Gastrocnemius medialis (tissue), 4 donors: ENCODE results near the gene SETX. TPM values are rescaled to one million over a fixed set of nuclear protein-coding genes. Genes with fewer than 3 reads are reported as not detected.

Source experiments
- ATAC-seq, 2 donors: fragments of 150-250 bp; one replicate each; pipeline ENCODE4 v1.9.1; 2016
- DNase-seq, 2 donors: peaks; one replicate each; pipeline ENCODE4 v3.0.0-alpha.2; 2019
- H3K27ac ChIP-seq, 4 donors: fragments of 200-600 bp; sonication (generic); 1 replicate in 1 of 4; 2 replicates in 3 of 4; pipeline ENCODE4 v1.5.1; 2016 to 2018; ENCODE audit warnings: mild to moderate bottlenecking in 2 of 4, moderate library complexity in 1 of 4
- H3K27me3 ChIP-seq, 3 donors: fragments of 200-600 bp; sonication (generic) in 2 of 3; 1 replicate in 1 of 3; 2 replicates in 2 of 3; pipeline versions ENCODE4 v1.5.1 to v1.6.0; 2016 to 2019; ENCODE audit warnings: mild to moderate bottlenecking in 1 of 3, moderate library complexity in 1 of 3
- H3K36me3 ChIP-seq, 2 donors: fragments of 200-600 bp; sonication (generic) in 1 of 2; one replicate each; pipeline ENCODE4 v1.5.1; 2017 to 2018
- H3K4me1 ChIP-seq, 2 donors: fragments of 200-600 bp; sonication (generic) in 1 of 2; one replicate each; pipeline ENCODE4 v1.5.1; 2016 to 2017; ENCODE audit warnings: mild to moderate bottlenecking in 2 of 2
- H3K4me3 ChIP-seq, 4 donors: fragments of 200-600 bp; sonication (generic) in 3 of 4; 1 replicate in 1 of 4; 2 replicates in 3 of 4; pipeline ENCODE4 v1.5.1; 2016 to 2019; ENCODE audit warnings: mild to moderate bottlenecking in 2 of 4
- H3K9me3 ChIP-seq, 3 donors: fragments of 200-600 bp; sonication (generic) in 2 of 3; 1 replicate in 1 of 3; 2 replicates in 2 of 3; pipeline ENCODE4 v1.5.1; 2016 to 2019
- POLR2A ChIP-seq, 2 donors: fragments of 450-650 bp; IDR thresholded peaks; one replicate each; pipeline ENCODE4 v1.6.1; 2017; ENCODE audit warnings: antibody characterized with exemption in 2 of 2, mild to moderate bottlenecking in 2 of 2, moderate library complexity in 2 of 2
- in situ Hi-C, 4 donors: fragments of 200-750 bp; cut with MboI; loops; one replicate each; pipeline versions ENCODE4 v1.15.0 to v1.8.0; 2017; ENCODE audit warnings: low sequenced_read_pairs in 4 of 4
- intact Hi-C: fragments of 100-400 bp; cut with DNase I; formaldehyde crosslinking; loops from one replicate; pipeline ENCODE4 v1.15.1; 2023; ENCODE audit warnings: low total_unique reads
- total RNA-seq, 4 donors: library from RNA; depleted of rRNA; stranded (reverse); fragments of >200 nt; gene quantifications; one replicate each; pipeline versions ENCODE4 v1.1.0 to v1.2.3, GENCODE V29; 2016
- TF ChIP-seq, protein P1 (sequence below), 5 experiments: fragments of 450-650 bp in 3 of 5; fragments of 200-600 bp in 2 of 5; sonication (generic) in 2 of 5; IDR thresholded peaks in 4 of 5; conservative IDR thresholded peaks in 1 of 5; 1 replicate in 4 of 5; 2 replicates in 1 of 5; pipeline ENCODE4 v1.5.1; 2016 to 2019; ENCODE audit warnings: antibody characterized with exemption in 5 of 5, mild to moderate bottlenecking in 3 of 5, moderate library complexity in 3 of 5

The SETX gene
- total RNA-seq, 4 donors from 2014 or later, result 22.3 to 39.3 (median 24.8) TPM

DNA sequence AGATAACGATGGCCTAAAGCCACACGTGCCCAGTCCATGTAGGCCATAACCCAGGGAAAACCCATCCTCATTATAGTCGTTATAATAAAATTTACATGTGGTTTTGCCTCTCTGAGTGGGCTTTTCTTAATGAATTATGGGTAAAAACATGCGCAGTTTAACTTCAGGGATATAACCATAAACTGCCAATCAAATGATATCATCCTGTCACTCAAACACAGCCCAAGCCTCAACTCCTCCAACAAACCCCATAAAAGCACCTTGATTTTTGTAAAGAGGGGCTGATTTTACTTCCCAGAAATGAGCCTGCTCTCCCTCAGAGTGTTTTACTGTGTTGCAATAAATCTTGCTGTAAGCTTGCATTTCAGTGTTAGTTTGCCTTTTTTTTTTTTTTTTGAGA is 15.8 kb upstream of the SETX start:
- no peak for DNase-seq
- TF ChIP-seq, protein P1, sequence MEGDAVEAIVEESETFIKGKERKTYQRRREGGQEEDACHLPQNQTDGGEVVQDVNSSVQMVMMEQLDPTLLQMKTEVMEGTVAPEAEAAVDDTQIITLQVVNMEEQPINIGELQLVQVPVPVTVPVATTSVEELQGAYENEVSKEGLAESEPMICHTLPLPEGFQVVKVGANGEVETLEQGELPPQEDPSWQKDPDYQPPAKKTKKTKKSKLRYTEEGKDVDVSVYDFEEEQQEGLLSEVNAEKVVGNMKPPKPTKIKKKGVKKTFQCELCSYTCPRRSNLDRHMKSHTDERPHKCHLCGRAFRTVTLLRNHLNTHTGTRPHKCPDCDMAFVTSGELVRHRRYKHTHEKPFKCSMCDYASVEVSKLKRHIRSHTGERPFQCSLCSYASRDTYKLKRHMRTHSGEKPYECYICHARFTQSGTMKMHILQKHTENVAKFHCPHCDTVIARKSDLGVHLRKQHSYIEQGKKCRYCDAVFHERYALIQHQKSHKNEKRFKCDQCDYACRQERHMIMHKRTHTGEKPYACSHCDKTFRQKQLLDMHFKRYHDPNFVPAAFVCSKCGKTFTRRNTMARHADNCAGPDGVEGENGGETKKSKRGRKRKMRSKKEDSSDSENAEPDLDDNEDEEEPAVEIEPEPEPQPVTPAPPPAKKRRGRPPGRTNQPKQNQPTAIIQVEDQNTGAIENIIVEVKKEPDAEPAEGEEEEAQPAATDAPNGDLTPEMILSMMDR (IDR thresholded peaks at IDR 0.05 in 4 of 5, conservative IDR thresholded peaks at IDR 0.05 in 1 of 5), result no peak
- TF ChIP-seq POLR2A (IDR thresholded peaks at IDR 0.05), result no peak
- Histone ChIP-seq H3K9me3 (no peaks in the 10 kb centered on the region), H3K4me3 (no peak overlapping the region), H3K27me3 (no peaks in the 10 kb centered on the region), H3K27ac (no peak overlapping the region), H3K4me1 (no peaks in the 10 kb centered on the region), H3K36me3 (peaks cover 0 to 3% of the 10 kb centered on the region in 2 donors)
- intact Hi-C loops (loop anchor here (1.0 kb wide), 1 partner anchor 42 kb away; no protein-coding TSS in a partner anchor), in situ Hi-C loops (no loop called here)
- no peak for ATAC-seq

DNA sequence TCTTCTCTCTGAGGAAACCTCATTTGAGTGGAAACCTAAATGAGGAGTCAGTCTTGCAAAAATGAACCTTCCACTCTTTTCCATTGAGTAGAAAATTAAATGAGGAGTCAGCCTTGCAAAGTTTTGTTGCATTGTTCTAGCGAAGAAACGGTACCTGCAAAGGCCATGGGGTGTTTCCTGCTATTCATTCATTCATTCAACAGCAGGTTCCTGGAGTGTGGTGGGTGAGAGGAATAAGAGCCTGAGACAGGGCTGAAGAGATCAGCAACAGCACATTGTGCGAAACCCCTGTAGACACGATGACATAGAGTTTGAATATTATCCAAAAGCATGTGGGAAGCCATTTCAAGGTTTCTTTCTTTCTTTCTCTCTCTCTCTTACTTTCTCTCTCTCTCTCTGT is 14.6 kb upstream of the SETX start:
- H3K9me3 ChIP-seq, result no peaks in the 10 kb centered on the region
- intact Hi-C loops (no loop called here), in situ Hi-C loops (no loop called here)
- ATAC-seq (no peak), DNase-seq (no peak)
- TF ChIP-seq, protein P1 (IDR thresholded peaks at IDR 0.05 in 4 of 5, conservative IDR thresholded peaks at IDR 0.05 in 1 of 5), result no peak
- TF ChIP-seq POLR2A (IDR thresholded peaks at IDR 0.05), result no peak
- no peaks in the 10 kb centered on the region for H3K27me3 ChIP-seq
- no peak overlapping the region for H3K4me3 ChIP-seq
- H3K4me1 ChIP-seq, result no peaks in the 10 kb centered on the region
- no peaks in the 10 kb centered on the region for H3K36me3 ChIP-seq
- no peak overlapping the region for H3K27ac ChIP-seq

DNA sequence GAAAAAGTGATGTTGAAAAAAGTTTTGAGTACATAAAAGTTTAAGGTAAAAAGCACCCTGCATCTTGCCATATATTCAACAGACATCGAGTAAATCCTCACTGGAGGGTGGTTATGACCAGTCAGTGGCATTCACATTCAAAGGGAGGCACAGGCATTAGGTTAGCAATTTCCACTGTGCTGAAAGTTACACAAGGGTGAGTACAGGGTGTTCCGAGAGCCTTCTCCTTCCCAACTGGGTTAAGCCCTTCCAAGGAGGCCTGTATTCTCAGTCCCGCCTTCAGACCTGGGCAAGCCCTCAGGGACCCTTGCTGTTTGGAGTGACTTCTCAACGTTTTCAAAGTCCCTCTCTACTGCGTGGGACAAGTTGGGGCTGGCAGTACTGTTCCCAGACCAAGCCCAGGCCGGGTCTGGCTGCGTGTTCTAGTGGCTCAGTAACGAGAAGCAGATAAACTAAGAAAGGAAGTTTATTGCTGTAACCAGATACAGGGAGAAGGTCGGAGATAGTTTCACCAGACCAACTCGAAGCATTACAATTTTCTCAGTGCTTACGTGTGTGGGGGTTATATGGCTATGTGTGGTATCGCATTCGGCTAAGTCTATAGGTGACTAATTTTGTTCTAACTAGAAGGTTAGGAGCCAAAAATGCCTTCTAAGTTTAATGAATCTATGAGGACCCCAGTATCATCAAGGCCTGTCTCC is 13.0 kb upstream of the SETX start:
- no peaks in the 10 kb centered on the region for H3K27me3 ChIP-seq
- DNase-seq, result no peak
- intact Hi-C loops, result no loop called here
- H3K36me3 ChIP-seq, result no peaks in the 10 kb centered on the region
- in situ Hi-C loops, result no loop called here
- no peak for ATAC-seq
- no peak overlapping the region for H3K4me3 ChIP-seq
- H3K27ac ChIP-seq, result no peak overlapping the region
- TF ChIP-seq, protein P1 (IDR thresholded peaks at IDR 0.05 in 4 of 5, conservative IDR thresholded peaks at IDR 0.05 in 1 of 5), result no peak
- TF ChIP-seq POLR2A (IDR thresholded peaks at IDR 0.05), result no peak
- H3K4me1 ChIP-seq, result no peaks in the 10 kb centered on the region
- no peaks in the 10 kb centered on the region for H3K9me3 ChIP-seq

DNA sequence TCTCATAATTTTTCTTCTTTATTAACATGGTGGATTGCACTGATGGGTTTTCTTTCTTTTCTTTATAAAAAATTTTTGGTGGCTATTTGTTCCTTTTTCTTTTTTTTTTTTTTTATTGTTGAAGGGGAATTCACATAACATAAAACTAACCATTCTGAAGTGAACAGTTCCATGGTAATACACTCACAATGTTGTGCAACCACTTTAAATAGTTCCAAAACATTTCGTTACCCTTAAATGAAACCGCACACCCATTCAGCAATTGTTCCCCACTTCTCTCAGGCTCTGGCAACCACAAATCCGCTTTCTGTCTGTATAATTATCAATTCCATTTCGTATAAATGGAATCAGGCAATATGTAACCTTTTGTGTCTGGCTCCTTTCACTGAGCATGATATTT is 11.7 kb upstream of the SETX start:
- no peaks in the 10 kb centered on the region for H3K9me3 ChIP-seq
- H3K4me3 ChIP-seq, result no peak overlapping the region
- no peaks in the 10 kb centered on the region for H3K4me1 ChIP-seq
- H3K27me3 ChIP-seq, result no peaks in the 10 kb centered on the region
- ATAC-seq, result no peak
- H3K27ac ChIP-seq, result no peak overlapping the region
- DNase-seq, result no peak
- H3K36me3 ChIP-seq, result no peaks in the 10 kb centered on the region
- TF ChIP-seq POLR2A (IDR thresholded peaks at IDR 0.05), result no peak
- TF ChIP-seq, protein P1 (IDR thresholded peaks at IDR 0.05 in 4 of 5, conservative IDR thresholded peaks at IDR 0.05 in 1 of 5), result no peak
- in situ Hi-C loops, result no loop called here
- intact Hi-C loops, result no loop called here

DNA sequence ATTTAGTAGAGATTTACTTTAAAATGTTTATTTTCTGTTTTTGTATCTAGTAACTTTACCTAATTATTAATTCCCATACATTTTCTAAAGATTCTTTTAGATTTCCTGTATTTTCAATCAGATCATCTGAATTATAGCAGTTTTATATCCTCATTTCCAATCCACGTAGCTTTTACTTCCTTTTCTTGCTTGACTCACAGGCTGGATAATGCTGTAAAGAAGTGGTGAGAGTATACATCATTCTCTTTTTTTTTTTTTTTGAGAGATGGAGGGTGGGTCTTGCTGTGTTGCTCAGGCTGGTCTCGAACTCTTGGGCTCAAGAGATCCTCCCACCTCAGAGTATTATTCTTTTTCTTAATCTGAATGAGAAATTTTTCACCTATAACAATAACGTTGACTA is 11.2 kb upstream of the SETX start:
- no peak for TF ChIP-seq POLR2A (IDR thresholded peaks at IDR 0.05)
- TF ChIP-seq, protein P1 (IDR thresholded peaks at IDR 0.05 in 4 of 5, conservative IDR thresholded peaks at IDR 0.05 in 1 of 5), result no peak
- H3K4me1 ChIP-seq, result no peaks in the 10 kb centered on the region
- ATAC-seq, result no peak
- H3K27ac ChIP-seq, result no peak overlapping the region
- in situ Hi-C loops, result no loop called here
- no peaks in the 10 kb centered on the region for H3K36me3 ChIP-seq
- no peak for DNase-seq
- H3K27me3 ChIP-seq, result no peaks in the 10 kb centered on the region
- H3K9me3 ChIP-seq, result no peaks in the 10 kb centered on the region
- intact Hi-C loops, result no loop called here
- H3K4me3 ChIP-seq, result no peak overlapping the region
